Neural crest cell (in vitro differentiated cells): ENCODE measurements around the gene HEATR5A. TPM values are rescaled to one million over a fixed set of nuclear protein-coding genes. Genes with fewer than 3 reads are reported as not detected.

Experiments
- DNase-seq: peaks from one replicate; pipeline ENCODE4 v3.0.0; 2021; ENCODE audit warnings: low read depth, mixed read lengths, low spot score
- H3K27ac Mint-ChIP-seq: one replicate; pipeline ENCODE4 v1.8.0; 2021; ENCODE audit warnings: mild to moderate bottlenecking, mixed read lengths; ENCODE audit not compliant: unreplicated experiment
- H3K27me3 Mint-ChIP-seq: 2 replicates; pipeline ENCODE4 v1.8.0; 2021; ENCODE audit warnings: low read depth, mild to moderate bottlenecking, mixed read lengths
- H3K36me3 Mint-ChIP-seq: 2 replicates; pipeline ENCODE4 v1.8.0; 2021; ENCODE audit warnings: low read depth, mild to moderate bottlenecking, mixed read lengths
- H3K4me1 Mint-ChIP-seq: 2 replicates; pipeline ENCODE4 v1.8.0; 2021; ENCODE audit warnings: mixed read lengths
- H3K4me3 Mint-ChIP-seq: one replicate; pipeline ENCODE4 v1.8.0; 2021; ENCODE audit warnings: mild to moderate bottlenecking, mixed read lengths
- H3K9me3 Mint-ChIP-seq: 2 replicates; pipeline ENCODE4 v1.8.0; 2021; ENCODE audit warnings: mixed read lengths
- total RNA-seq: library from RNA; stranded (reverse); gene quantifications from 2 replicates; pipeline ENCODE4 v1.2.1, GENCODE V29; 2021
- TF ChIP-seq, protein P1 (sequence below): fragments of 200-600 bp; sonication (generic); conservative IDR thresholded peaks from 2 replicates; pipeline ENCODE4 v1.5.0; 2021; ENCODE audit warnings: antibody characterized with exemption, mild to moderate bottlenecking

HEATR5A gene
- total RNA-seq, 1 donor from 2014 or later: 32.6 TPM

DNA sequence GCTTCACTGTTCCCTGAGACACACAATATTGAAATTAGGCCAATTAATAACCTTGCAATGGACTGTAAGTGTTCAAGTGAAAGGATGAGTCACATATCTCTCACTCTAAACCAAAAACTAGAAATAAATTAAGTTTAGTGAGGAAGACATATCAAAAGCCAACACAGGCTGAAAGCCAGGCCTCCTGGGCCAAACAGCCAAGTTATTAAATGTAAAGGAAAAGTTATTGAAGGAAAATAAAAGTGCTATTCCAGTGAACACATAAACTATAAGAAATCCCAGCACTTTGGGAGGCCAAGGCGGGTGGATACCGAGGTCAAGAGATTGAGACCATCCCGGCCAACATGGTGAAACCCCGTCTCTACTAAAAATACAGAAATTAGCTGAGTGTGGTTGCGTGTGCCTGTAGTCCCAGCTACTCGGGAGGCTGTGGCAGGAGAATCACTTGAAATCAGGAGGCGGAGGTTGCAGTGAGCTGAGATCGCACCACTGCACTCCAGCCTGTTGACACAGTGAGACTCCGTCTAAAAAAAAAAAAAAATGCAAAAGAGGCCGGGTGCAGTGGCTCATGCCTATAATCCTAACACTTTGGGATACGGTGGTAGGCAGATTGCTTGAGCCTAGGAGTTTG lies 10.4 kb upstream of the HEATR5A start:
- Mint-ChIP-seq H3K27ac (no peak overlapping the region), H3K27me3 (no peaks in the 10 kb centered on the region), H3K4me3 (no peak overlapping the region), H3K36me3 (peaks cover 18% of the 10 kb centered on the region), H3K9me3 (peaks cover 3% of the 10 kb centered on the region), H3K4me1 (peaks cover 5% of the 10 kb centered on the region)
- DNase-seq: no peak
- TF ChIP-seq, protein P1, sequence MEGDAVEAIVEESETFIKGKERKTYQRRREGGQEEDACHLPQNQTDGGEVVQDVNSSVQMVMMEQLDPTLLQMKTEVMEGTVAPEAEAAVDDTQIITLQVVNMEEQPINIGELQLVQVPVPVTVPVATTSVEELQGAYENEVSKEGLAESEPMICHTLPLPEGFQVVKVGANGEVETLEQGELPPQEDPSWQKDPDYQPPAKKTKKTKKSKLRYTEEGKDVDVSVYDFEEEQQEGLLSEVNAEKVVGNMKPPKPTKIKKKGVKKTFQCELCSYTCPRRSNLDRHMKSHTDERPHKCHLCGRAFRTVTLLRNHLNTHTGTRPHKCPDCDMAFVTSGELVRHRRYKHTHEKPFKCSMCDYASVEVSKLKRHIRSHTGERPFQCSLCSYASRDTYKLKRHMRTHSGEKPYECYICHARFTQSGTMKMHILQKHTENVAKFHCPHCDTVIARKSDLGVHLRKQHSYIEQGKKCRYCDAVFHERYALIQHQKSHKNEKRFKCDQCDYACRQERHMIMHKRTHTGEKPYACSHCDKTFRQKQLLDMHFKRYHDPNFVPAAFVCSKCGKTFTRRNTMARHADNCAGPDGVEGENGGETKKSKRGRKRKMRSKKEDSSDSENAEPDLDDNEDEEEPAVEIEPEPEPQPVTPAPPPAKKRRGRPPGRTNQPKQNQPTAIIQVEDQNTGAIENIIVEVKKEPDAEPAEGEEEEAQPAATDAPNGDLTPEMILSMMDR: no peak

DNA sequence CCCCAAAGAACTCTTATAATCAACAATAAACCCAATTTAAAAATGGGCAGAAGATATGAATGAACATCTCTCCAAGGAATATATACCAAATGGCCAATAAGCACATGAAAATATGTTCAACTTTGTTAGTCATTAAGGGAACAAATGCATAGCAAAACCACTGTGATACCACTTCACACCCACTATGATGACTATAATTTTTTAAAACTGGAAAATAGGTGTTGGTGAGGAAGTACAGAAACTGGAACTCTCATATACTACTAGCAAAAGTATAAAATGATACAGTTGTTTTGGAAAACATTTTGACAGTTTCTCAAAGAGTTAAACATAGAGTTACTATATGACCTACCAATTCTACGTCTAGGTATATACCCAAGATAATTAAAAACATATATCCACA lies 9.4 kb upstream of the HEATR5A start:
- Mint-ChIP-seq H3K9me3 (peaks cover 3% of the 10 kb centered on the region), H3K36me3 (peaks cover 18% of the 10 kb centered on the region), H3K27me3 (no peaks in the 10 kb centered on the region)

DNA sequence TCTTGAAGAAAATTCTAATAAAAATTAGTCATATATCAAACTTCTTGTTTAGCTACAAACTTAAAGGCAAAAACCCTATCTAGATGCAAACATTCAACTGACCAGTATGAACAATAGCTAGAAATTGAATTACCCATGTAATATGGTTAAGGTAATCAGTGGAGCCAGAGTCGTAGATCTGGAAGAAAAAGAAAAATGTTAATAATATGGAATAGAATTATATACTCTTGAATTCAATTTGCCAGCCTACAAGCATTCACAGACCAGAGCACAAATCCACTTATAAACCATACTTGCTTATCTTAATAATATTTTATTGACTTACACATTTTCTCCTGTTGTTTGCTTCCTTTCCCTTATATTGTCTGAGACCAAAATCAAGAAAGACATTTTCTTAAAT lies 7.7 kb upstream of the HEATR5A start:
- peaks cover 6% of the 10 kb centered on the region for H3K4me1 Mint-ChIP-seq
- no peaks in the 10 kb centered on the region for H3K27me3 Mint-ChIP-seq
- H3K4me3 Mint-ChIP-seq: no peak overlapping the region
- TF ChIP-seq, protein P1: no peak
- H3K9me3 Mint-ChIP-seq: peaks cover 3% of the 10 kb centered on the region
- DNase-seq: no peak
- peaks cover 13% of the 10 kb centered on the region for H3K36me3 Mint-ChIP-seq
- H3K27ac Mint-ChIP-seq: no peak overlapping the region

More for the DNA sequence above, 9.4 kb upstream of the HEATR5A start:
- TF ChIP-seq, protein P1: no peak
- Mint-ChIP-seq H3K4me1 (peaks cover 6% of the 10 kb centered on the region), H3K27ac (no peak overlapping the region), H3K4me3 (no peak overlapping the region)
- no peak for DNase-seq

DNA sequence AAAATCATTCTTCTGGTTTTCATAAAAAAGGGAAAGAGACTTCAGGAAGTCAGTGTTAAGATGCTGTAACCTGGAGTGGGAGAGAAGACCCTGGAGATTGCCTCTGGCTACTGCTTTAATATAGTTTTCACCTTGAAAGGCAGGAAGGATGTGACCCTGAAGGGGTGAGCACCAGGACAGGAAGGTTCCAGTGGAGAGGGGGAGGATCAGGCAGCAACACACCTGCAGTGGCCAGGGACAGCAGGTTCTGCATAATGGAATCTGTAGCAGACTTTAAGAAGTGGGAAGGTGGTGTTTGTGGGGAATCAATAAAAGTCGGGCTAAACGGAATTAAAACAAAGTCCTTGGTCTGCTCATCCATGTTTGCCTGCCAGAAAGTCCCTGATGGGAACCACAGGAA lies 6.3 kb upstream of the HEATR5A start:
- peaks cover 8% of the 10 kb centered on the region for H3K4me1 Mint-ChIP-seq
- peaks cover 4% of the 10 kb centered on the region for H3K36me3 Mint-ChIP-seq
- no peak overlapping the region for H3K4me3 Mint-ChIP-seq
- H3K27me3 Mint-ChIP-seq: no peaks in the 10 kb centered on the region
- no peak for DNase-seq
- no peak overlapping the region for H3K27ac Mint-ChIP-seq
- no peaks in the 10 kb centered on the region for H3K9me3 Mint-ChIP-seq
- TF ChIP-seq, protein P1: no peak

DNA sequence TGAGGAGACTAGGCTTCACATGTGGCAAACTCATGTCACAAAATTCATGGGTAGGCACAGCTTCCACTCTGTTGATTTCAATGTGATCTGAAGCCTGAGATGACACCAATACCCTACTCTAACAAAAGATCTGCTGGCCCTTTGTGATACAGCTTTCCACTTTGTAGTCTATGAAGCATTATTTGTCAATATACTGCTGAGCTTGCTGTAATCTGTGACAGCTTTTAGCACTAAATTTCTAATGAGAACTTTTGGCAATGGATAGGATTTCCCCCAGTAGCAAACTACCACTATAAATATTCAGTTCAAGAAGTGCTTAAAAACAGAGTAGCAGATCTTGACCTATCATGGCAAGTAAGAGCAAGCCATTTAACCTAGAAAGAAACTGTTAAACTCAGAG lies 5.6 kb upstream of the HEATR5A start:
- H3K36me3 Mint-ChIP-seq: no peaks in the 10 kb centered on the region
- H3K4me1 Mint-ChIP-seq: peaks cover 16% of the 10 kb centered on the region
- no peak overlapping the region for H3K27ac Mint-ChIP-seq
- TF ChIP-seq, protein P1: no peak
- no peak for DNase-seq
- H3K27me3 Mint-ChIP-seq: no peaks in the 10 kb centered on the region
- H3K4me3 Mint-ChIP-seq: no peak overlapping the region
- H3K9me3 Mint-ChIP-seq: no peaks in the 10 kb centered on the region
